Testis (tissue), 2 donors: ENCODE data around the gene LRRTM4.
"Not testable (repeated sequence)": the region's sequence is repeated elsewhere in the genome, so short reads cannot be mapped to it uniquely, and the experiment has no call there.

Experiments used
- CTCF ChIP-seq, 3 experiments: fragments of 450-650 bp in 2 of 3; fragments of 200-600 bp in 1 of 3; sonication (generic) in 1 of 3; IDR thresholded peaks; one replicate each; pipeline ENCODE4 v1.5.1; 2016 to 2019; ENCODE audit warnings: antibody characterized with exemption in 3 of 3, mild to moderate bottlenecking in 2 of 3, moderate library complexity in 1 of 3
- POLR2A ChIP-seq: fragments of 450-650 bp; IDR thresholded peaks from one replicate; pipeline ENCODE4 v1.6.1; 2017; ENCODE audit warnings: antibody characterized with exemption, mild to moderate bottlenecking, moderate library complexity

- not testable (repeated sequence) for TF ChIP-seq CTCF (IDR thresholded peaks at IDR 0.05); POLR2A
Observed at GRCh38 chr2:77175266-77175780, 346.9 kb downstream of the LRRTM4 start.
